Measurements from ENCODE around the gene C10orf95.

C10orf95 gene

GRCh38 chr10:102473445-102474331, 22.3 kb upstream of the C10orf95 start:
- Mint-ChIP-seq H3K4me3 (no peak overlapping the region), H3K4me1 (peaks cover 1% of the 10 kb centered on the region), H3K27me3 (no peaks in the 10 kb centered on the region), H3K36me3 (peaks cover 5% of the 10 kb centered on the region), H3K9me3 (no peaks in the 10 kb centered on the region), H3K27ac (peak overlapping the region; percentile 77)
- ATAC-seq: no peak

- no peak for ATAC-seq
- H3K27ac Mint-ChIP-seq: no peak overlapping the region
- no peak overlapping the region for H3K4me3 Mint-ChIP-seq
- H3K27me3 Mint-ChIP-seq: no peaks in the 10 kb centered on the region
- peaks cover 5% of the 10 kb centered on the region for H3K36me3 Mint-ChIP-seq
- no peaks in the 10 kb centered on the region for H3K4me1 Mint-ChIP-seq
- no peaks in the 10 kb centered on the region for H3K9me3 Mint-ChIP-seq
These were observed 19.5 kb upstream of the C10orf95 start for GRCh38 chr10:102470579-102471546.

GRCh38 chr10:102468683-102469082, 17.3 kb upstream of the C10orf95 start:
- no peak overlapping the region for H3K27ac Mint-ChIP-seq
- no peaks in the 10 kb centered on the region for H3K9me3 Mint-ChIP-seq
- no peak overlapping the region for H3K4me3 Mint-ChIP-seq
- peaks cover under 1% of the 10 kb centered on the region for H3K4me1 Mint-ChIP-seq
- no peak for ATAC-seq
- no peaks in the 10 kb centered on the region for H3K27me3 Mint-ChIP-seq
- no peaks in the 10 kb centered on the region for H3K36me3 Mint-ChIP-seq

GRCh38 chr10:102467971-102468438, 16.7 kb upstream of the C10orf95 start:
- Mint-ChIP-seq H3K36me3 (no peaks in the 10 kb centered on the region), H3K9me3 (no peaks in the 10 kb centered on the region), H3K27me3 (no peaks in the 10 kb centered on the region), H3K4me3 (no peak overlapping the region), H3K27ac (no peak overlapping the region), H3K4me1 (peaks cover 7% of the 10 kb centered on the region)
- ATAC-seq: no peak

- no peaks in the 10 kb centered on the region for H3K36me3 Mint-ChIP-seq
- H3K4me3 Mint-ChIP-seq: no peak overlapping the region
- no peak for ATAC-seq
- peaks cover 14% of the 10 kb centered on the region for H3K4me1 Mint-ChIP-seq
- no peaks in the 10 kb centered on the region for H3K27me3 Mint-ChIP-seq
- no peaks in the 10 kb centered on the region for H3K9me3 Mint-ChIP-seq
- no peak overlapping the region for H3K27ac Mint-ChIP-seq
These were observed 16.0 kb upstream of the C10orf95 start for GRCh38 chr10:102467318-102467717.

- no peak for ATAC-seq
- no peaks in the 10 kb centered on the region for H3K27me3 Mint-ChIP-seq
- no peaks in the 10 kb centered on the region for H3K36me3 Mint-ChIP-seq
- peaks cover 32% of the 10 kb centered on the region for H3K4me1 Mint-ChIP-seq
- H3K4me3 Mint-ChIP-seq: no peak overlapping the region
- no peaks in the 10 kb centered on the region for H3K9me3 Mint-ChIP-seq
- no peak overlapping the region for H3K27ac Mint-ChIP-seq
These were observed 14.1 kb upstream of the C10orf95 start for GRCh38 chr10:102465466-102465865.

- H3K9me3 Mint-ChIP-seq: no peaks in the 10 kb centered on the region
- peaks cover 32% of the 10 kb centered on the region for H3K4me1 Mint-ChIP-seq
- ATAC-seq: no peak
- no peak overlapping the region for H3K4me3 Mint-ChIP-seq
- no peak overlapping the region for H3K27ac Mint-ChIP-seq
- no peaks in the 10 kb centered on the region for H3K36me3 Mint-ChIP-seq
- no peaks in the 10 kb centered on the region for H3K27me3 Mint-ChIP-seq
These were observed 12.6 kb upstream of the C10orf95 start for GRCh38 chr10:102463983-102464382.

GRCh38 chr10:102462512-102463054, 11.2 kb upstream of the C10orf95 start:
- Mint-ChIP-seq H3K4me3 (peak overlapping the region; percentile 45), H3K27me3 (no peaks in the 10 kb centered on the region), H3K9me3 (no peaks in the 10 kb centered on the region), H3K27ac (no peak overlapping the region), H3K4me1 (peaks cover 32% of the 10 kb centered on the region), H3K36me3 (no peaks in the 10 kb centered on the region)
- ATAC-seq: no peak

GRCh38 chr10:102461187-102462054, 10.1 kb upstream of the C10orf95 start:
- H3K27ac Mint-ChIP-seq: peak overlapping the region; percentile 92
- no peaks in the 10 kb centered on the region for H3K9me3 Mint-ChIP-seq
- H3K4me1 Mint-ChIP-seq: peaks cover 32% of the 10 kb centered on the region
- peak overlapping the region; percentile 97 for H3K4me3 Mint-ChIP-seq
- H3K27me3 Mint-ChIP-seq: no peaks in the 10 kb centered on the region
- no peaks in the 10 kb centered on the region for H3K36me3 Mint-ChIP-seq
- ATAC-seq: peak; percentile 97

- no peaks in the 10 kb centered on the region for H3K27me3 Mint-ChIP-seq
These were observed 9.5 kb upstream of the C10orf95 start for GRCh38 chr10:102460836-102461186.

GRCh38 chr10:102458656-102459055, 7.3 kb upstream of the C10orf95 start:
- H3K4me3 Mint-ChIP-seq: no peak overlapping the region
- H3K9me3 Mint-ChIP-seq: no peaks in the 10 kb centered on the region
- no peaks in the 10 kb centered on the region for H3K27me3 Mint-ChIP-seq
- H3K36me3 Mint-ChIP-seq: no peaks in the 10 kb centered on the region
- no peak overlapping the region for H3K27ac Mint-ChIP-seq
- no peak for ATAC-seq
- peaks cover 31% of the 10 kb centered on the region for H3K4me1 Mint-ChIP-seq

More at GRCh38 chr10:102460836-102461186, 9.5 kb upstream of the C10orf95 start:
- peak; percentile 40 for ATAC-seq
- no peaks in the 10 kb centered on the region for H3K36me3 Mint-ChIP-seq
- H3K9me3 Mint-ChIP-seq: no peaks in the 10 kb centered on the region
- peak overlapping the region; percentile 92 for H3K27ac Mint-ChIP-seq
- H3K4me3 Mint-ChIP-seq: peak overlapping the region; percentile 97
- peaks cover 32% of the 10 kb centered on the region for H3K4me1 Mint-ChIP-seq

- peaks cover 29% of the 10 kb centered on the region for H3K4me1 Mint-ChIP-seq
These were observed 6.3 kb upstream of the C10orf95 start for GRCh38 chr10:102457591-102458150.

GRCh38 chr10:102455893-102456471, 4.6 kb upstream of the C10orf95 start:
- H3K4me1 Mint-ChIP-seq: peaks cover 29% of the 10 kb centered on the region
- H3K27ac Mint-ChIP-seq: no peak overlapping the region
- no peaks in the 10 kb centered on the region for H3K27me3 Mint-ChIP-seq
- H3K9me3 Mint-ChIP-seq: no peaks in the 10 kb centered on the region
- H3K36me3 Mint-ChIP-seq: peaks cover 13% of the 10 kb centered on the region
- ATAC-seq: no peak
- H3K4me3 Mint-ChIP-seq: no peak overlapping the region

More at GRCh38 chr10:102457591-102458150, 6.3 kb upstream of the C10orf95 start:
- Mint-ChIP-seq H3K27me3 (no peaks in the 10 kb centered on the region), H3K4me3 (no peak overlapping the region), H3K27ac (no peak overlapping the region), H3K36me3 (peaks cover 7% of the 10 kb centered on the region), H3K9me3 (no peaks in the 10 kb centered on the region)
- ATAC-seq: no peak

All from stimulated activated memory B cell treated with anti-CD40 and anti-IgM and Interleukin-4, amounts not matched to agents 10 μg/mL and 1 μg/mL and 100 μg/mL, for 72 hours (primary cell).